OCI-LY1 (cell line): ENCODE data around the gene PGAM4.

Source experiments
- H2AFZ ChIP-seq: fragments of 200-600 bp; sonication (generic), shearing (Covaris generic); 2 replicates; pipeline ENCODE4 v1.6.0; 2014; ENCODE audit warnings: antibody characterized with exemption, mild to moderate bottlenecking, low read length
- H3F3A ChIP-seq: fragments of 200-600 bp; sonication (generic), shearing (Covaris generic); 2 replicates; pipeline ENCODE4 v1.6.0; 2014; ENCODE audit warnings: mild to moderate bottlenecking, antibody characterized with exemption, low read length, moderate library complexity; ENCODE audit not compliant: insufficient read depth
- H3K27ac ChIP-seq: fragments of 200-600 bp; sonication (generic); 2 replicates; pipeline ENCODE4 v1.5.1; 2014; ENCODE audit warnings: low read length, mixed run types, mild to moderate bottlenecking, low read depth; ENCODE audit not compliant: poor library complexity, severe bottlenecking
- H3K27me3 ChIP-seq: fragments of 200-600 bp; sonication (generic); 2 replicates; pipeline ENCODE4 v1.6.0; 2014; ENCODE audit warnings: antibody characterized with exemption, mild to moderate bottlenecking, low read length, moderate library complexity; ENCODE audit not compliant: insufficient read depth
- H3K36me3 ChIP-seq: fragments of 200-600 bp; sonication (generic); 2 replicates; pipeline ENCODE4 v1.6.1; 2014; ENCODE audit warnings: mild to moderate bottlenecking, antibody characterized with exemption, low read length, moderate library complexity, mixed read lengths; ENCODE audit not compliant: insufficient read depth
- H3K4me1 ChIP-seq: fragments of 200-600 bp; sonication (generic); 2 replicates; pipeline ENCODE4 v1.5.1; 2014; ENCODE audit warnings: mild to moderate bottlenecking, low read length, moderate library complexity; ENCODE audit not compliant: insufficient read depth, severe bottlenecking
- H3K4me2 ChIP-seq: fragments of 200-600 bp; sonication (generic), shearing (Covaris generic); 2 replicates; pipeline ENCODE4 v1.6.1; 2014; ENCODE audit warnings: low read length
- H3K4me3 ChIP-seq: fragments of 200-600 bp; sonication (generic); 2 replicates; pipeline ENCODE4 v1.5.1; 2014; ENCODE audit warnings: low read length, low read depth, mild to moderate bottlenecking, mixed read lengths; ENCODE audit not compliant: poor library complexity, severe bottlenecking
- H3K79me2 ChIP-seq: fragments of 200-600 bp; shearing (Covaris generic); 2 replicates; pipeline ENCODE4 v1.6.1; 2016; ENCODE audit warnings: mixed run types, low read length, mixed read lengths; ENCODE audit not compliant: insufficient read depth
- H3K9ac ChIP-seq: fragments of 200-600 bp; sonication (generic), shearing (Covaris generic); 2 replicates; pipeline ENCODE4 v1.6.1; 2014; ENCODE audit warnings: mild to moderate bottlenecking, low read length, mixed read lengths
- H3K9me2 ChIP-seq: fragments of 200-600 bp; sonication (generic), shearing (Covaris generic); 2 replicates; pipeline ENCODE4 v1.6.1; 2014; ENCODE audit warnings: low read depth, mild to moderate bottlenecking, low read length, mixed read lengths
- H3K9me3 ChIP-seq: fragments of 200-600 bp; shearing (Covaris generic); 2 replicates; pipeline ENCODE4 v1.6.1; 2014; ENCODE audit warnings: low read length, mixed read lengths
- H4K20me1 ChIP-seq: fragments of 200-600 bp; sonication (generic), shearing (Covaris generic); 2 replicates; pipeline ENCODE4 v1.6.0; 2016; ENCODE audit warnings: mild to moderate bottlenecking, low read length; ENCODE audit not compliant: insufficient read depth
- CTCF ChIP-seq: fragments of 200-600 bp; sonication (generic), shearing (Covaris generic); IDR thresholded peaks from 2 replicates; pipeline ENCODE4 v1.5.1; 2017; ENCODE audit warnings: mild to moderate bottlenecking, antibody characterized with exemption, low read length, moderate library complexity, mixed read lengths
- EZH2 ChIP-seq: fragments of 200-600 bp; sonication (generic), shearing (Covaris generic); IDR thresholded peaks from 2 replicates; pipeline ENCODE4 v1.8.0; 2017; ENCODE audit warnings: borderline replicate concordance, mixed run types, mild to moderate bottlenecking, antibody characterized with exemption, low read length, moderate library complexity, mixed read lengths

PGAM4 gene

GRCh38 chrX:77930581-77930980 is 38.9 kb downstream of the PGAM4 start:
- H3K27ac ChIP-seq = no peak overlapping the region
- TF ChIP-seq EZH2 (no peak), CTCF (no peak)
- H2AFZ ChIP-seq = no peak overlapping the region
- H3K9ac ChIP-seq = no peak overlapping the region
- H3K9me3 ChIP-seq = no peaks in the 10 kb centered on the region
- no peaks in the 10 kb centered on the region for H3K9me2 ChIP-seq
- H3K36me3 ChIP-seq = no peaks in the 10 kb centered on the region
- no peaks in the 10 kb centered on the region for H3K27me3 ChIP-seq
- peaks cover 9% of the 10 kb centered on the region for H3K4me1 ChIP-seq
- H3F3A ChIP-seq = no peaks in the 10 kb centered on the region
- H3K79me2 ChIP-seq = no peaks in the 10 kb centered on the region
- H4K20me1 ChIP-seq = no peaks in the 10 kb centered on the region
- H3K4me3 ChIP-seq = no peak overlapping the region
- H3K4me2 ChIP-seq = no peak overlapping the region

- no peak overlapping the region for H3K9ac ChIP-seq
- no peaks in the 10 kb centered on the region for H3K27me3 ChIP-seq
- no peak overlapping the region for H3K4me3 ChIP-seq
- no peaks in the 10 kb centered on the region for H3K36me3 ChIP-seq
- TF ChIP-seq CTCF (no peak), EZH2 (no peak)
- no peak overlapping the region for H2AFZ ChIP-seq
- H4K20me1 ChIP-seq = no peaks in the 10 kb centered on the region
- H3F3A ChIP-seq = no peaks in the 10 kb centered on the region
- no peaks in the 10 kb centered on the region for H3K9me3 ChIP-seq
- H3K79me2 ChIP-seq = no peaks in the 10 kb centered on the region
- no peak overlapping the region for H3K4me2 ChIP-seq
- H3K4me1 ChIP-seq = peaks cover 10% of the 10 kb centered on the region
- no peaks in the 10 kb centered on the region for H3K9me2 ChIP-seq
- H3K27ac ChIP-seq = no peak overlapping the region
Observed at GRCh38 chrX:77925764-77926163, 43.7 kb downstream of the PGAM4 start.

GRCh38 chrX:77924320-77924859 is 45.0 kb downstream of the PGAM4 start:
- no peak overlapping the region for H3K9ac ChIP-seq
- no peaks in the 10 kb centered on the region for H3F3A ChIP-seq
- no peaks in the 10 kb centered on the region for H3K36me3 ChIP-seq
- H3K79me2 ChIP-seq = no peaks in the 10 kb centered on the region
- H3K9me3 ChIP-seq = no peaks in the 10 kb centered on the region
- H3K27ac ChIP-seq = no peak overlapping the region
- H3K9me2 ChIP-seq = no peaks in the 10 kb centered on the region
- no peaks in the 10 kb centered on the region for H3K27me3 ChIP-seq
- H2AFZ ChIP-seq = no peak overlapping the region
- H3K4me3 ChIP-seq = no peak overlapping the region
- H3K4me1 ChIP-seq = peaks cover 5% of the 10 kb centered on the region
- H4K20me1 ChIP-seq = no peaks in the 10 kb centered on the region
- H3K4me2 ChIP-seq = no peak overlapping the region
- no peak for TF ChIP-seq EZH2
- no peak for TF ChIP-seq CTCF
